ENCODE measurements around the gene CNST.

CNST gene

DNA sequence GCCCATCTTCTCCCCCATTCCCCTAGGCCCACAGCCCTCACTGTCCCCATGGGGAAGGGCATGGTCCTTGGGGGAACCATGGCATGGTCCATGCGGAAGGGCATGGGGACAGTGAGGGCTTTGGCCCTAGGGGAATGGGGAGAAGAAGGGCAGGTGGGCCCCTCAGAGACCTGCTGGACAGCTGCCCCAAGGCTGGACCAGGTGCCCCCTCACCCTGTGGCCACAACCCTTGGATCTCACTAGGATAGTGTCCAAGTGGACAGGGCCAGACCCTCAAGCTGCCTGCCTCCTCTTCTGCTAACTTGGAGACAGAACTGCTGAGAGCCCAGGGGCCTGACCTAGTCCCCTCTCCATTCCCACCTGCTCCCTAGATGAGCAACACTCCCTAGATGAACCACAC lies 46.7 kb upstream of the CNST start:
- no peaks in the 10 kb centered on the region for H3K27me3 ChIP-seq (replicated peaks; ENCODE audit: insufficient read depth, low read length)
- H3K9me2 ChIP-seq (replicated peaks; ENCODE audit: insufficient read depth, low read length): no peaks in the 10 kb centered on the region
- DNase-seq: no peak

DNA sequence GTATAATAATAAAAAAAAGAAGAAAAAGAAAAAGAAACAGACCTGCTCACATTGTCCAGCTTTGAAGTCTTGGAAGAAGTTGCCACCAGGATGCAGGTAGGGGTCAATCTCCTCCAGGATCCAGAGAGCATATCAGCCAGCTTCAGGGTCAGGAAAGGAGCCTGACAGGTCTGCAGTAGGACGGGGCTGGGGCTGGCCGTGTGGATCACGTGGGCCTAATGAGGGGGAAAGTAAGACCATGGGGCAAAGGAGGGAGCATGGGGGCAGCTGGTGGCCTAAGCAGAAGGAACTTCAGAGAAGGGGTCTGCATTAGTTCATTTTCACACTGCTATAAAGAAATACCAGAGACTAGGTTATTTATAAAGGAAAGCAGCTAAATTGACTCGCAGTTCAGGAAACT lies 39.9 kb upstream of the CNST start:
- Histone ChIP-seq H4K20me1 (ENCODE audit: insufficient read depth, low read length) (no peaks in the 10 kb centered on the region), H3K4me1 (ENCODE audit: low read length) (no peaks in the 10 kb centered on the region), H3K9me2 (replicated peaks; ENCODE audit: insufficient read depth, low read length) (no peaks in the 10 kb centered on the region), H3K36me3 (replicated peaks; ENCODE audit: insufficient read depth, low read length) (no peaks in the 10 kb centered on the region), H3K9me3 (replicated peaks; ENCODE audit: insufficient read depth, low read length) (no peaks in the 10 kb centered on the region), H3K27me3 (replicated peaks; ENCODE audit: insufficient read depth, low read length) (no peaks in the 10 kb centered on the region), H2AFZ (ENCODE audit: low read length) (no peak overlapping the region), H3K27ac (ENCODE audit: low read length) (no peak overlapping the region), H3K9ac (ENCODE audit: low read length) (no peak overlapping the region), H3K79me2 (ENCODE audit: low read length) (no peaks in the 10 kb centered on the region), H3F3A (ENCODE audit: insufficient read depth, low read length) (no peaks in the 10 kb centered on the region), H3K4me2 (ENCODE audit: low read depth, low read length) (no peak overlapping the region), H3K4me3 (ENCODE audit: low read length) (no peak overlapping the region)
- DNase-seq: no peak
- TF ChIP-seq EZH2phosphoT487 (IDR thresholded peaks at IDR 0.05; ENCODE audit: low read length): no peak
- TF ChIP-seq EZH2 (optimal IDR thresholded peaks at IDR 0.05; ENCODE audit: low read depth, low read length): no peak
- TF ChIP-seq, protein P1, sequence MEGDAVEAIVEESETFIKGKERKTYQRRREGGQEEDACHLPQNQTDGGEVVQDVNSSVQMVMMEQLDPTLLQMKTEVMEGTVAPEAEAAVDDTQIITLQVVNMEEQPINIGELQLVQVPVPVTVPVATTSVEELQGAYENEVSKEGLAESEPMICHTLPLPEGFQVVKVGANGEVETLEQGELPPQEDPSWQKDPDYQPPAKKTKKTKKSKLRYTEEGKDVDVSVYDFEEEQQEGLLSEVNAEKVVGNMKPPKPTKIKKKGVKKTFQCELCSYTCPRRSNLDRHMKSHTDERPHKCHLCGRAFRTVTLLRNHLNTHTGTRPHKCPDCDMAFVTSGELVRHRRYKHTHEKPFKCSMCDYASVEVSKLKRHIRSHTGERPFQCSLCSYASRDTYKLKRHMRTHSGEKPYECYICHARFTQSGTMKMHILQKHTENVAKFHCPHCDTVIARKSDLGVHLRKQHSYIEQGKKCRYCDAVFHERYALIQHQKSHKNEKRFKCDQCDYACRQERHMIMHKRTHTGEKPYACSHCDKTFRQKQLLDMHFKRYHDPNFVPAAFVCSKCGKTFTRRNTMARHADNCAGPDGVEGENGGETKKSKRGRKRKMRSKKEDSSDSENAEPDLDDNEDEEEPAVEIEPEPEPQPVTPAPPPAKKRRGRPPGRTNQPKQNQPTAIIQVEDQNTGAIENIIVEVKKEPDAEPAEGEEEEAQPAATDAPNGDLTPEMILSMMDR (IDR thresholded peaks at IDR 0.05; ENCODE audit: low read length): no peak

More for the DNA sequence above, 46.7 kb upstream of the CNST start:
- Histone ChIP-seq H3K27ac (ENCODE audit: low read length) (no peak overlapping the region), H3K4me2 (ENCODE audit: low read depth, low read length) (no peak overlapping the region), H3F3A (ENCODE audit: insufficient read depth, low read length) (no peaks in the 10 kb centered on the region), H4K20me1 (ENCODE audit: insufficient read depth, low read length) (no peaks in the 10 kb centered on the region), H3K4me1 (ENCODE audit: low read length) (no peaks in the 10 kb centered on the region), H3K9ac (ENCODE audit: low read length) (no peak overlapping the region), H3K79me2 (ENCODE audit: low read length) (no peaks in the 10 kb centered on the region), H3K4me3 (ENCODE audit: low read length) (no peak overlapping the region), H2AFZ (ENCODE audit: low read length) (no peak overlapping the region), H3K36me3 (replicated peaks; ENCODE audit: insufficient read depth, low read length) (no peaks in the 10 kb centered on the region), H3K9me3 (replicated peaks; ENCODE audit: insufficient read depth, low read length) (no peaks in the 10 kb centered on the region)
- no peak for TF ChIP-seq EZH2phosphoT487 (IDR thresholded peaks at IDR 0.05; ENCODE audit: low read length)
- TF ChIP-seq, protein P1 (IDR thresholded peaks at IDR 0.05; ENCODE audit: low read length): no peak

DNA sequence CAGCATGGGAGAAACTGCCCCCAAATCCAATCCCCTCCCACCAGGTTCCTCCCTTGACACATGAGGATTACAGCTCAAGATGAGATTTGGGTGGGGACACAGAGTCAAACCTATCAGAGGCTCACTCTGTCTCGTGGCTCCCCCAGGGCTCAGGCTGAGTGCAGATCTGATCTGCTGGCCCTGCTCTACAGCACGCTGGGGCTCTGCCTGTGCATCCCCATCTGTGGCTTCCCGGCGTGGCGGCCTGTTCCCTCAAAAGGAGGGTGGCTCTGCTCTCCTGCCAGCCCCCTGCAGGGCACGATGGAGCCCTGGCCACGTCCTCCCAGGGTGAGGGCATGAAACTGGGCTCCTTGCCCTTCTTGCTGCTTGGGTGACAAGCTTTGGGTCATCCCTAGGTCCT lies 39.3 kb upstream of the CNST start:
- H3K27me3 ChIP-seq (replicated peaks; ENCODE audit: insufficient read depth, low read length): no peaks in the 10 kb centered on the region
- H3K9me3 ChIP-seq (replicated peaks; ENCODE audit: insufficient read depth, low read length): no peaks in the 10 kb centered on the region
- H2AFZ ChIP-seq (ENCODE audit: low read length): peak overlapping the region; percentile 53
- H3K4me2 ChIP-seq (ENCODE audit: low read depth, low read length): no peak overlapping the region
- no peaks in the 10 kb centered on the region for H3K4me1 ChIP-seq (ENCODE audit: low read length)
- no peaks in the 10 kb centered on the region for H3K36me3 ChIP-seq (replicated peaks; ENCODE audit: insufficient read depth, low read length)
- DNase-seq: no peak
- H4K20me1 ChIP-seq (ENCODE audit: insufficient read depth, low read length): no peaks in the 10 kb centered on the region
- TF ChIP-seq, protein P1 (IDR thresholded peaks at IDR 0.05; ENCODE audit: low read length): no peak
- TF ChIP-seq EZH2phosphoT487 (IDR thresholded peaks at IDR 0.05; ENCODE audit: low read length) (no peak), EZH2 (optimal IDR thresholded peaks at IDR 0.05; ENCODE audit: low read depth, low read length) (no peak)
- H3K9me2 ChIP-seq (replicated peaks; ENCODE audit: insufficient read depth, low read length): no peaks in the 10 kb centered on the region
- no peaks in the 10 kb centered on the region for H3F3A ChIP-seq (ENCODE audit: insufficient read depth, low read length)
- H3K4me3 ChIP-seq (ENCODE audit: low read length): no peak overlapping the region
- H3K79me2 ChIP-seq (ENCODE audit: low read length): no peaks in the 10 kb centered on the region
- H3K9ac ChIP-seq (ENCODE audit: low read length): no peak overlapping the region
- no peak overlapping the region for H3K27ac ChIP-seq (ENCODE audit: low read length)
